GM12865 (cell line): ENCODE data around the gene SLC5A10.
"Not testable (repeated sequence)": the region's sequence is repeated elsewhere in the genome, so short reads cannot be mapped to it uniquely, and the experiment has no call there.

Experiments
- DNase-seq: peaks from one replicate; pipeline ENCODE4 v3.0.0; 2010; ENCODE audit warnings: low read depth
- H3K4me3 ChIP-seq: 2 replicates; pipeline ENCODE4 v1.5.1; 2011; ENCODE audit warnings: mild to moderate bottlenecking, low read depth, low read length, control low read depth
- TF ChIP-seq, protein P1 (sequence below): IDR thresholded peaks from 2 replicates; pipeline ENCODE4 v1.5.1; 2011; ENCODE audit warnings: low read length, control low read depth, low read depth, inconsistent platforms; ENCODE audit not compliant: insufficient read depth; ENCODE audit errors: missing control alignments

Gene SLC5A10

DNA sequence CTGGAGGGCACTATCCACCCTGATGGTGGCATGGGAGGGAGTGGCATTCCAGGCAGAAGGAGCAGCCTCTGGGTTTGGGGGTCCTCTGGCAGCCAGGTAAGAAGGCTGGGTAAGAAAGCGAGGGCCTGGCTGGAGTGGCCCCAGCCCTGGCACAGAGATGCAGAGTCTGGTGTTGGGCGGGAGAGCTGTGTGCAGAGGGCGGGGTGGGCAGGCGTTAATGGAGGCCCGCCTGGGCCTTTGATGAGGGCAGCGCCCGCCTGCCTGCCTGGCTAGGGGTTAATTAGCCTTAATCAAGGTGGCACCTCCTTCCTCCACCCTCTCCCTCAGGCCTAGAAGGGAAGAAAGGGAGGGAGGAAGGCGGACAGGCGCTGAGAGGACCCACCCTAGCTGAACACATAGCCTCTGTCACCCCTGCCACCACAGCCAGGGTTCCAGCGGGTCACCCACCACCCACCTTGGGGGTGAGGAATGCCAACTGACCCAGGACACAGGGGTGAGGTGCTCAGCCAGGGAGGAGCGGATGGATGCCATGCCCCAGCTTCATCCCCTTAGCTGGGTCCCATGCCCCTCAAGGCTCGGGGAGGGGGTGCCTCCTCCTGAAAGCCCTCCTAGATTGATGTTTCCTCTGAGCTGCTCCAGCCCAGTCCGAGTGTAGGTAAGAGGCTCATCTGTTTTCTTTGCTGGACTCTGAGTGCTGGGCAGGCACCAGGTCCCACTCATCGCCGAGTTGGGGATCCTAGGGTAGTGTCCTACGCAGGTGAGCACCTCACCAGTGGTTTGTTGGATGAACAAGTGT, 66.0 kb downstream of the SLC5A10 start:
- TF ChIP-seq, protein P1, sequence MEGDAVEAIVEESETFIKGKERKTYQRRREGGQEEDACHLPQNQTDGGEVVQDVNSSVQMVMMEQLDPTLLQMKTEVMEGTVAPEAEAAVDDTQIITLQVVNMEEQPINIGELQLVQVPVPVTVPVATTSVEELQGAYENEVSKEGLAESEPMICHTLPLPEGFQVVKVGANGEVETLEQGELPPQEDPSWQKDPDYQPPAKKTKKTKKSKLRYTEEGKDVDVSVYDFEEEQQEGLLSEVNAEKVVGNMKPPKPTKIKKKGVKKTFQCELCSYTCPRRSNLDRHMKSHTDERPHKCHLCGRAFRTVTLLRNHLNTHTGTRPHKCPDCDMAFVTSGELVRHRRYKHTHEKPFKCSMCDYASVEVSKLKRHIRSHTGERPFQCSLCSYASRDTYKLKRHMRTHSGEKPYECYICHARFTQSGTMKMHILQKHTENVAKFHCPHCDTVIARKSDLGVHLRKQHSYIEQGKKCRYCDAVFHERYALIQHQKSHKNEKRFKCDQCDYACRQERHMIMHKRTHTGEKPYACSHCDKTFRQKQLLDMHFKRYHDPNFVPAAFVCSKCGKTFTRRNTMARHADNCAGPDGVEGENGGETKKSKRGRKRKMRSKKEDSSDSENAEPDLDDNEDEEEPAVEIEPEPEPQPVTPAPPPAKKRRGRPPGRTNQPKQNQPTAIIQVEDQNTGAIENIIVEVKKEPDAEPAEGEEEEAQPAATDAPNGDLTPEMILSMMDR, result no peak
- H3K4me3 ChIP-seq, result no peak overlapping the region
- no peak for DNase-seq

DNA sequence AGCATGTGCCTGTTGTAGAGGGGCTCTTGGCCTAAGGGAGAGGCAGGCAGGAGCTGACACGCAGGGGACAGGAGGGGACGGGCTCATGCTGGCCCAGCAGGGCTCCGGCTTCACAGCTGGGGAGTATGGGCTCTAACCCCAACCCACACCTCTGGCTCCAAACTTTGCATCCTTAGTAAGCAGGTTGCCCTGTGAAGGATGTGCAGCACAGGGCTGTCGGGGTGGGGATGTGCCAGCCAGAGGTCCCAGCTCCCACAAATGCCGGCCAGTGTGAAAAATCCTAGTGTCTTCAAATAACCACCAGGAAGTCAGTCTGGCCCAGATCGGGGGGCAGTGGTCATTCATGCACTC, 66.6 kb downstream of the SLC5A10 start:
- DNase-seq, result no peak
- no peak overlapping the region for H3K4me3 ChIP-seq
- TF ChIP-seq, protein P1, result no peak

DNA sequence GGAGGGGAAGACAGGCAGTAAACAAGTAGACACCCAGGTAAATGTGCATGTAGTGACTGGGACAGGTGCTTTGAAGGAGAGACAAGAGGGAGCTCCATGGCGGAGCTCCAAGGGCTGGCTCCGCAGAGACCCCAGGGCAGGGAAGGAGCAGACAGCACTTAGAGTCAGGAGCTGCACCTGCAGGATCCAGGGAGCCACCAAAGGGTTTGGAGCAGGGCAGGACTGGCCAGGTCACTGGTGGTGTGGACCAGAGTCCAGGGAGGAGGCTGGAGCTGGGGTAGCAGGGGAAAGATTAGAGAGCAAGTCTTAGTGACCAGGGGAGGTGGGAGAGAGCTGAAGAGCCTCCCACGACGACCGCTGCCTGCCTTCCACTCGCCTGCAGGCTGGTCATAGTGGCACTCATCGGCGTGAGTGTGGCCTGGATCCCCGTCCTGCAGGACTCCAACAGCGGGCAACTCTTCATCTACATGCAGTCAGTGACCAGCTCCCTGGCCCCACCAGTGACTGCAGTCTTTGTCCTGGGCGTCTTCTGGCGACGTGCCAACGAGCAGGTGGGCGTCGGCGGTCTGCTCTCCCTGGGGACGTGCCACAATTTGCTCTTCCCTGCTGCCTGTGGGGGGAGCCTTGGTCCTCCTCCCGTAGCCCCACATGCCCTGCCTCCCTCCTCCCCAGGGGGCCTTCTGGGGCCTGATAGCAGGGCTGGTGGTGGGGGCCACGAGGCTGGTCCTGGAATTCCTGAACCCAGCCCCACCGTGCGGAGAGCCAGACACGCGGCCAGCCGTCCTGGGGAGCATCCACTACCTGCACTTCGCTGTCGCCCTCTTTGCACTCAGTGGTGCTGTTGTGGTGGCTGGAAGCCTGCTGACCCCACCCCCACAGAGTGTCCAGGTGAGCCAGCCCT, 67.3 kb downstream of the SLC5A10 start:
- TF ChIP-seq, protein P1, result no peak
- H3K4me3 ChIP-seq, result no peak overlapping the region
- peak; percentile 35 for DNase-seq

DNA sequence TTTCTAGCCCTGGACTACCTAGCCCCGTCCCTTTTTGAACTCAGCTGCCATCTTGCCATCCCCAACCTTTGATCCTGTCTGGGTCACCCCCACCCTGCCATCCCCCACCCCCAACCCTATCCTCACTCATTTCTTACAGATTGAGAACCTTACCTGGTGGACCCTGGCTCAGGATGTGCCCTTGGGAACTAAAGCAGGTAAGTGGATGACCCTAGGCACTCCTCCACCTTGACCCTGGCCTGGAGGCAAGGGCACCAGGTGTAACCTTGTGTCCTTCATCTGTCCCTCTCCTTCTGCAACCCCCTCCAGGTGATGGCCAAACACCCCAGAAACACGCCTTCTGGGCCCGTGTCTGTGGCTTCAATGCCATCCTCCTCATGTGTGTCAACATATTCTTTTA, 68.1 kb downstream of the SLC5A10 start:
- no peak for DNase-seq
- TF ChIP-seq, protein P1, result no peak
- no peak overlapping the region for H3K4me3 ChIP-seq

DNA sequence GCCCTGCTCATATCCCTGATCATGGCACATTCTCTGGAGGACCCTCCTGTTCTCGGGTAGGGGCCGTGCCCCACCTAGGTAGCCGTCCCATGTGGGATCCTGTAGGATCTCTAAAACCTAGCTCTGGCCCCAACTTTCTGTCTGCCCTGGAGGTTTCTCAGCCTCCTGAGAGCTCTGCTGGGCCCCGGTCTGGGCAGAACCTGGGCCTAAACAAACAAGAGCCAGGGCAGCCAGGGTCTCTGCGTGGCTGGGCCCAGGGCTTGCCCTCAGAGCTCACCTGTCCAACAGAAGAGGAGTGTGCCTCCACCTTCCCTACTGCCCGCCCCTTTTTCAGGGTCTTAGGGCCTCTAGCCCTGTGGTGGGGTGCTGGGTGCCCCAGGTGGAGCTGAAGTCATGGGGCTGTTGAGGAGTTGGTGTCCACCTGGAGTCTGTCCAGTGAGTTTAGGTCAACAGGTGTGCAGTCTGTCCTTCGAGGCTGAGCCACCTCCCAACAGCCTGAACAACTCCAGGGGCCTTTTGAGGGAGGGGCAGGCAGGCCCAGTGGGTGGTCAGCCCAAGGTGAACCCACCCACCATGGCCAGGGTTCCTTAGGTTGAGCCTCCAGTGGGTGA, 69.2 kb downstream of the SLC5A10 start:
- not testable (repeated sequence) for DNase-seq

DNA sequence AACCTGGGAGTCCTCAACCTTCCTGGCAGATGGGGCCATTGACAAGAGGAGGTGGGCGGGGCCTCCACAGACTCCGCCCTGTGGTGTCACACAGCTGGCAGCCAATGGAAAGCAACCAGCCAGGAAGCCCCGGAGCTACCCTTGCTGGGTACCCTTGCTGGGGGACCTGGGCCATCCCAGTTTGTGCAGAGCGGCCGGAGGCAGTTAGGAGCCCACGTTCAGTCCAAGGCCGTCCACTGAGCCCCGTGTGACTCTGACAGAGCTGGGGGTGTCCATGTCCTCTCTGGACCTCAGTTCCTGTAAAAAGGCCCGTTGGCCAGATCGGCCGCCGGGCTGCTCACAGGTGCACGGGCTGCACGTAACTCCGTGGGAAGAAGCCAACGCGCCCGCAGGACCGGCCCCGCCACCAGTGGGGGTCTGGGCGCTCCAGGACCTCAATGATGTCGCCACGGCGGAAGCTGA, 69.7 kb downstream of the SLC5A10 start:
- peak; percentile 48 for DNase-seq
- no peak overlapping the region for H3K4me3 ChIP-seq
- TF ChIP-seq, protein P1, result no peak

More for the DNA sequence above, 69.2 kb downstream of the SLC5A10 start:
- H3K4me3 ChIP-seq, result not testable (repeated sequence)

DNA sequence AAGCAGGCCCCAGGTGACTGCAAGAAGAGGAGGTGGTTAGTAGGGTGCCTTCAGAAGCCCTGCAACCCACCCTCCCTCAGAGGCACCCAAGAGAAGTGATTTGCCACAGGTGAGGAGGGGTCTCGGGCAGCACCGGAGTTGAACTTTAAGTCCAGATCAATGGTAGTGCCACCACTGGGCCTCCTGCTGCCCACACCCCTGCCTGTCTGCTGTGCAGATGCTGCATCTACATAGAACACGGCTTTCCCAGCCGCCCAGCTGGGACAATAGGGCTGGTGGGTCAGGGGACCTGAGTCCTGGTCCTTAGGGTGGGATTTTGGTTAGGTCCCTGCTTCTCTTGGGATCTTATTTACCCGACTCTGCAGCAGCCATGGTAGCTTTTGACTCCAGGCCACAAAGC, 70.2 kb downstream of the SLC5A10 start:
- TF ChIP-seq, protein P1, result no peak
- no peak for DNase-seq
- no peak overlapping the region for H3K4me3 ChIP-seq
